WTC11 (cell line): ENCODE measurements around the gene BMP7. TPM values are rescaled to one million over a fixed set of nuclear protein-coding genes. Genes with fewer than 3 reads are reported as not detected.

Experiments used
- ATAC-seq: fragments of 200-7000 bp; cut with Tn5 transposase; 2 replicates; pipeline ENCODE4 v1.10.0; 2021; ENCODE audit warnings: mild to moderate bottlenecking, moderate library complexity
- CTCF ChIA-PET: fragments of 300-600 bp; sonication (Branson Sonifier 250); formaldehyde crosslinking; loops from one replicate; lab custom pipeline; 2021; ENCODE audit warnings: antibody characterized with exemption; lab: Charles Lee
- POLR2A ChIA-PET: fragments of 350-600 bp; sonication (Branson Sonifier 250); formaldehyde crosslinking; loops from one replicate; lab custom pipeline; 2021; ENCODE audit warnings: antibody characterized with exemption; lab: Charles Lee
- DNase-seq: peaks from one replicate; pipeline ENCODE4 v3.0.0; 2021; ENCODE audit warnings: low spot score
- H3K27ac Mint-ChIP-seq: 2 replicates; pipeline ENCODE4 v1.8.0; 2021; ENCODE audit warnings: mixed read lengths
- H3K27me3 Mint-ChIP-seq: 2 replicates; pipeline ENCODE4 v1.8.0; 2021; ENCODE audit warnings: low read depth, mild to moderate bottlenecking, moderate library complexity, mixed read lengths
- H3K36me3 Mint-ChIP-seq: 2 replicates; pipeline ENCODE4 v1.8.0; 2021; ENCODE audit warnings: mixed read lengths
- H3K4me1 Mint-ChIP-seq: 2 replicates; pipeline ENCODE4 v1.8.0; 2022; ENCODE audit warnings: mixed read lengths
- H3K4me3 Mint-ChIP-seq: 2 replicates; pipeline ENCODE4 v1.8.0; 2021; ENCODE audit warnings: mild to moderate bottlenecking, moderate library complexity, mixed read lengths
- H3K9me3 Mint-ChIP-seq: 2 replicates; pipeline ENCODE4 v1.8.0; 2021; ENCODE audit warnings: mixed read lengths
- ARID4B ChIP-seq: sonication (generic); formaldehyde crosslinking; IDR thresholded peaks from 2 replicates; pipeline ENCODE4 v1.8.0; 2023; ENCODE audit warnings: missing genetic modification reagents, mild to moderate bottlenecking, borderline replicate concordance
- CTCF ChIP-seq: fragments of 200-600 bp; IDR thresholded peaks from 2 replicates; pipeline ENCODE4 v1.8.0; 2022; ENCODE audit warnings: antibody characterized with exemption
- FOXJ3 ChIP-seq: sonication (generic); formaldehyde crosslinking; IDR thresholded peaks from 2 replicates; pipeline ENCODE4 v1.9.0; 2021; ENCODE audit warnings: missing genetic modification reagents, mild to moderate bottlenecking, borderline replicate concordance
- IRF1 ChIP-seq: sonication (generic); formaldehyde crosslinking; IDR thresholded peaks from 2 replicates; pipeline ENCODE4 v1.8.0; 2023; ENCODE audit warnings: missing genetic modification reagents
- JUN ChIP-seq: sonication (generic); formaldehyde crosslinking; IDR thresholded peaks from 2 replicates; pipeline ENCODE4 v1.8.0; 2023; ENCODE audit warnings: mild to moderate bottlenecking, missing genetic modification reagents
- MYBL2 ChIP-seq: sonication (generic); formaldehyde crosslinking; IDR thresholded peaks from 2 replicates; pipeline ENCODE4 v1.8.1; 2023; ENCODE audit warnings: mild to moderate bottlenecking, moderate library complexity, missing genetic modification reagents
- NFATC4 ChIP-seq: fragments of 250-450 bp; sonication (Bioruptor Pico); IDR thresholded peaks from 2 replicates; pipeline ENCODE4 v1.9.0; 2021; ENCODE audit warnings: mild to moderate bottlenecking
- RORB ChIP-seq: fragments of 250-450 bp; sonication (Bioruptor Pico); IDR thresholded peaks from 2 replicates; pipeline ENCODE4 v1.9.0; 2021; ENCODE audit warnings: mild to moderate bottlenecking
- SMAD3 ChIP-seq: sonication (generic); formaldehyde crosslinking; IDR thresholded peaks from 2 replicates; pipeline ENCODE4 v1.8.0; 2022; ENCODE audit warnings: missing genetic modification reagents, mild to moderate bottlenecking, borderline replicate concordance
- SMAD4 ChIP-seq: sonication (generic); formaldehyde crosslinking; IDR thresholded peaks from 2 replicates; pipeline ENCODE4 v1.8.0; 2022; ENCODE audit warnings: mild to moderate bottlenecking, missing genetic modification reagents
- SOX15 ChIP-seq: fragments of 250-450 bp; sonication (Bioruptor Pico); IDR thresholded peaks from 2 replicates; pipeline ENCODE4 v1.9.0; 2021; ENCODE audit warnings: mild to moderate bottlenecking
- TEAD4 ChIP-seq: sonication (generic); formaldehyde crosslinking; IDR thresholded peaks from 2 replicates; pipeline ENCODE4 v1.8.0; 2022; ENCODE audit warnings: mild to moderate bottlenecking, missing genetic modification reagents
- USF1 ChIP-seq: sonication (generic); formaldehyde crosslinking; IDR thresholded peaks from 2 replicates; pipeline ENCODE4 v1.8.0; 2022; ENCODE audit warnings: mild to moderate bottlenecking, missing genetic modification reagents
- USF2 ChIP-seq: sonication (generic); formaldehyde crosslinking; IDR thresholded peaks from 2 replicates; pipeline ENCODE4 v1.8.1; 2023; ENCODE audit warnings: mild to moderate bottlenecking, missing genetic modification reagents, moderate library complexity
- ZBTB21 ChIP-seq: sonication (generic); formaldehyde crosslinking; IDR thresholded peaks from 2 replicates; pipeline ENCODE4 v1.8.1; 2023; ENCODE audit warnings: mild to moderate bottlenecking, missing genetic modification reagents, borderline replicate concordance
- ZBTB43 ChIP-seq: sonication (generic); formaldehyde crosslinking; IDR thresholded peaks from 2 replicates; pipeline ENCODE4 v1.8.1; 2023; ENCODE audit warnings: mild to moderate bottlenecking, missing genetic modification reagents
- ZMAT4 ChIP-seq: fragments of 250-450 bp; sonication (Bioruptor Pico); IDR thresholded peaks from 2 replicates; pipeline ENCODE4 v1.9.0; 2021; ENCODE audit warnings: mild to moderate bottlenecking
- ZNF219 ChIP-seq: sonication (generic); formaldehyde crosslinking; IDR thresholded peaks from 2 replicates; pipeline ENCODE4 v1.8.0; 2023; ENCODE audit warnings: missing genetic modification reagents, mild to moderate bottlenecking, borderline replicate concordance
- ZNF232 ChIP-seq: sonication (generic); formaldehyde crosslinking; IDR thresholded peaks from 2 replicates; pipeline ENCODE4 v1.8.0; 2022; ENCODE audit warnings: mild to moderate bottlenecking, missing genetic modification reagents
- ZNF263 ChIP-seq: sonication (generic); formaldehyde crosslinking; IDR thresholded peaks from 2 replicates; pipeline ENCODE4 v1.8.1; 2022; ENCODE audit warnings: low read depth, mild to moderate bottlenecking, moderate library complexity, missing genetic modification reagents
- total RNA-seq: library from RNA; stranded (reverse); gene quantifications from 3 replicates; pipeline ENCODE4 v1.2.3, GENCODE V29; 2021

The BMP7 gene
- total RNA-seq, 1 experiment from 2014 or later, result 40.7 TPM

- H3K36me3 Mint-ChIP-seq, result peaks cover 24% of the 10 kb centered on the region
- ATAC-seq (no peak), DNase-seq (no peak)
- CTCF ChIA-PET, result interaction anchor here (1.5 kb wide), 1 partner anchor 158 kb away, joined by 4 read pairs; no protein-coding TSS in a partner anchor
- H3K27ac Mint-ChIP-seq, result no peak overlapping the region
- no peaks in the 10 kb centered on the region for H3K27me3 Mint-ChIP-seq
- H3K9me3 Mint-ChIP-seq, result no peaks in the 10 kb centered on the region
- peaks cover 13% of the 10 kb centered on the region for H3K4me1 Mint-ChIP-seq
- TF ChIP-seq FOXJ3 (CRISPR knock-in tag) (no peak), SOX15 (CRISPR knock-in tag) (no peak), CTCF (no peak)
- TF ChIP-seq, all 79 proteins: peak for 0
- no peak overlapping the region for H3K4me3 Mint-ChIP-seq
- POLR2A ChIA-PET, result no interaction called here
Observed at GRCh38 chr20:57174737-57175136, 91.7 kb downstream of the BMP7 start.

- H3K4me1 Mint-ChIP-seq, result peaks cover 11% of the 10 kb centered on the region
- no peaks in the 10 kb centered on the region for H3K27me3 Mint-ChIP-seq
- TF ChIP-seq ZBTB21 (CRISPR knock-in tag), result no peak
- TF ChIP-seq USF2 (CRISPR knock-in tag), result peak; percentile 37; the same call in 1 of the 2 replicates
- no peak overlapping the region for H3K4me3 Mint-ChIP-seq
- ChIA-PET CTCF (interaction anchor here (1.5 kb wide), 1 partner anchor 158 kb away, joined by 4 read pairs; no protein-coding TSS in a partner anchor), POLR2A (no interaction called here)
- H3K36me3 Mint-ChIP-seq, result peaks cover 25% of the 10 kb centered on the region
- no peak overlapping the region for H3K27ac Mint-ChIP-seq
- H3K9me3 Mint-ChIP-seq, result no peaks in the 10 kb centered on the region
- ATAC-seq (no peak), DNase-seq (no peak)
Observed at GRCh38 chr20:57173986-57174385, 92.5 kb downstream of the BMP7 start.

- Mint-ChIP-seq H3K9me3 (no peaks in the 10 kb centered on the region), H3K36me3 (peaks cover 31% of the 10 kb centered on the region), H3K27me3 (no peaks in the 10 kb centered on the region), H3K4me3 (no peak overlapping the region), H3K27ac (no peak overlapping the region), H3K4me1 (peaks cover 10% of the 10 kb centered on the region)
- POLR2A ChIA-PET, result no interaction called here
- CTCF ChIA-PET, result no interaction called here
- no peak for ATAC-seq
- no peak for DNase-seq
- no peak for TF ChIP-seq ZNF219 (CRISPR knock-in tag)
- TF ChIP-seq RORB (CRISPR knock-in tag), result no peak
- TF ChIP-seq ZBTB43, result no peak
- TF ChIP-seq TEAD4 (CRISPR knock-in tag), result no peak
- TF ChIP-seq NFATC4, result no peak
- no peak for TF ChIP-seq MYBL2 (CRISPR knock-in tag)
- no peak for TF ChIP-seq ZNF263
- no peak for TF ChIP-seq ARID4B (CRISPR knock-in tag)
- no peak for TF ChIP-seq IRF1 (CRISPR knock-in tag)
- TF ChIP-seq ZMAT4, result no peak
- TF ChIP-seq USF1, result no peak
- no peak for TF ChIP-seq JUN (CRISPR knock-in tag)
- no peak for TF ChIP-seq SMAD3
- TF ChIP-seq ZNF232, result no peak
- no peak for TF ChIP-seq SMAD4 (CRISPR knock-in tag)
Observed at GRCh38 chr20:57173041-57173440, 93.4 kb downstream of the BMP7 start.
